Measurements from ENCODE around the gene NOS1AP. TPM values are rescaled to one million over a fixed set of nuclear protein-coding genes. Genes with fewer than 3 reads are reported as not detected.
"Not testable (repeated sequence)": the region's sequence is repeated elsewhere in the genome, so short reads cannot be mapped to it uniquely, and the experiment has no call there.

NOS1AP gene
- total and polyA plus RNA-seq, 2 experiments from 2014 or later = 5.8 to 6.6 TPM

- peaks cover 80% of the 10 kb centered on the region for H3K79me2 ChIP-seq (replicated peaks; ENCODE audit: insufficient read depth)
- not testable (repeated sequence) for H3K4me3 ChIP-seq; H3K9me2 ChIP-seq (ENCODE audit: insufficient read depth); H4K20me1 ChIP-seq (replicated peaks; ENCODE audit: insufficient read depth); H3K27ac Mint-ChIP-seq; H3F3A ChIP-seq (replicated peaks; ENCODE audit: low read depth); H3K27me3 ChIP-seq (ENCODE audit: insufficient read depth); H3K36me3 ChIP-seq (ENCODE audit: insufficient read depth); H3K4me2 ChIP-seq; H3K27ac ChIP-seq (ENCODE audit: low read depth); H3K9me3 Mint-ChIP-seq; H2AFZ ChIP-seq; H3K27me3 Mint-ChIP-seq (ENCODE audit: insufficient read depth, low read depth, poor library complexity); H3K36me3 Mint-ChIP-seq (ENCODE audit: low read depth); ATAC-seq; H3K4me3 Mint-ChIP-seq; DNase-seq (ENCODE audit: low spot score)
- H3K4me1 ChIP-seq (ENCODE audit: insufficient read depth) = peaks cover 62% of the 10 kb centered on the region
- peaks cover 72% of the 10 kb centered on the region for H3K4me1 Mint-ChIP-seq
Measured at GRCh38 chr1:162201062-162201461, 131.6 kb downstream of the NOS1AP start.

- ATAC-seq = no peak
- Histone ChIP-seq H3K4me2 (no peak overlapping the region), H3K27ac (ENCODE audit: low read depth) (no peak overlapping the region), H3K9me2 (ENCODE audit: insufficient read depth) (peaks cover 7% of the 10 kb centered on the region; the same call in 1 of the 2 replicates), H3K36me3 (ENCODE audit: insufficient read depth) (no peaks in the 10 kb centered on the region), H4K20me1 (replicated peaks; ENCODE audit: insufficient read depth) (peaks cover 5% of the 10 kb centered on the region; the same call in 1 of the 2 replicates), H3K27me3 (ENCODE audit: insufficient read depth) (no peaks in the 10 kb centered on the region), H3K79me2 (replicated peaks; ENCODE audit: insufficient read depth) (peaks cover 74% of the 10 kb centered on the region), H3K4me1 (ENCODE audit: insufficient read depth) (peaks cover 49% of the 10 kb centered on the region), H2AFZ (no peak overlapping the region), H3F3A (replicated peaks; ENCODE audit: low read depth) (peaks cover 4% of the 10 kb centered on the region; the same call in 1 of the 2 replicates), H3K4me3 (no peak overlapping the region)
- peaks cover 60% of the 10 kb centered on the region for H3K4me1 Mint-ChIP-seq
- H3K9me3 Mint-ChIP-seq = no peaks in the 10 kb centered on the region
- no peak overlapping the region for H3K4me3 Mint-ChIP-seq
- H3K27ac Mint-ChIP-seq = 0 out of 2 replicates have a peak overlapping the region, but pooled peaks have one; percentile 8
- peaks cover 4% of the 10 kb centered on the region for H3K27me3 Mint-ChIP-seq (ENCODE audit: insufficient read depth, low read depth, poor library complexity)
- DNase-seq (ENCODE audit: low spot score) = no peak
- TF ChIP-seq ZNF114 (CRISPR knock-in tag; IDR thresholded peaks at IDR 0.05) = no peak
- TF ChIP-seq STAT1 (IDR thresholded peaks at IDR 0.05; ENCODE audit: unreplicated experiment) = no peak
- TF ChIP-seq ZNF462 (CRISPR knock-in tag; IDR thresholded peaks at IDR 0.05) = no peak
- no peak for TF ChIP-seq NANOG (IDR thresholded peaks at IDR 0.05; ENCODE audit: borderline replicate concordance)
- H3K36me3 Mint-ChIP-seq (ENCODE audit: low read depth) = peaks cover 2% of the 10 kb centered on the region; the same call in 1 of the 3 replicates
Measured at GRCh38 chr1:162204129-162204822, 134.8 kb downstream of the NOS1AP start.
